HEK293T (cell line): Measurements from ENCODE around the gene HOXC4.

Source experiments
- CTCF ChIA-PET: fragments of 350-600 bp; formaldehyde crosslinking; extraction: SDS; loops from one replicate; lab custom pipeline; 2021; ENCODE audit warnings: antibody characterized with exemption, inconsistent platforms; lab: Yijun Ruan, JAX
- POLR2A ChIA-PET: fragments of 350-600 bp; formaldehyde crosslinking; extraction: SDS; loops from one replicate; lab custom pipeline; 2020; ENCODE audit warnings: antibody characterized with exemption, inconsistent platforms; lab: Yijun Ruan, JAX
- DNase-seq: peaks from one replicate; pipeline ENCODE4 v3.0.0; 2012; ENCODE audit warnings: mixed read lengths; ENCODE audit errors: extremely low spot score
- ARNT ChIP-seq: fragments of 450-650 bp; IDR thresholded peaks from 2 replicates; pipeline ENCODE4 v1.6.1; 2017; ENCODE audit warnings: mild to moderate bottlenecking
- BHLHE40 ChIP-seq: fragments of 450-650 bp; IDR thresholded peaks from 2 replicates; pipeline ENCODE4 v1.6.1; 2016; ENCODE audit warnings: mild to moderate bottlenecking, moderate library complexity, borderline replicate concordance
- CTBP1 ChIP-seq: fragments of 450-650 bp; IDR thresholded peaks from 2 replicates; pipeline ENCODE4 v1.6.1; 2016; ENCODE audit warnings: borderline replicate concordance
- ELF4 ChIP-seq: fragments of 450-650 bp; IDR thresholded peaks from 2 replicates; pipeline ENCODE4 v1.6.1; 2017; ENCODE audit warnings: antibody characterized with exemption
- FOXA1 ChIP-seq: fragments of 450-650 bp; IDR thresholded peaks from 2 replicates; pipeline ENCODE4 v1.6.1; 2016; ENCODE audit warnings: mild to moderate bottlenecking
- FOXK2 ChIP-seq: fragments of 450-650 bp; IDR thresholded peaks from 2 replicates; pipeline ENCODE4 v1.6.1; 2016; ENCODE audit warnings: mild to moderate bottlenecking
- FOXM1 ChIP-seq: fragments of 450-650 bp; IDR thresholded peaks from 2 replicates; pipeline ENCODE4 v1.6.1; 2017; ENCODE audit warnings: mild to moderate bottlenecking, borderline replicate concordance
- HDGF ChIP-seq: fragments of 450-650 bp; IDR thresholded peaks from 2 replicates; pipeline ENCODE4 v1.6.1; 2017; ENCODE audit warnings: antibody characterized with exemption, borderline replicate concordance
- L3MBTL2 ChIP-seq: fragments of 450-650 bp; conservative IDR thresholded peaks from 2 replicates; pipeline ENCODE4 v1.6.1; 2016; ENCODE audit warnings: mild to moderate bottlenecking
- LEF1 ChIP-seq: fragments of 450-650 bp; IDR thresholded peaks from 2 replicates; pipeline ENCODE4 v1.6.1; 2017; ENCODE audit warnings: mild to moderate bottlenecking, borderline replicate concordance
- NFRKB ChIP-seq: fragments of 450-650 bp; IDR thresholded peaks from 2 replicates; pipeline ENCODE4 v1.6.1; 2016; ENCODE audit warnings: mild to moderate bottlenecking, moderate library complexity
- PKNOX1 ChIP-seq: fragments of 450-650 bp; IDR thresholded peaks from 2 replicates; pipeline ENCODE4 v1.6.1; 2016
- SP1 ChIP-seq: fragments of 450-650 bp; IDR thresholded peaks from 2 replicates; pipeline ENCODE4 v1.6.1; 2017
- SUZ12 ChIP-seq: fragments of 450-650 bp; IDR thresholded peaks from 2 replicates; pipeline ENCODE4 v1.6.1; 2016; ENCODE audit warnings: mild to moderate bottlenecking
- TARDBP ChIP-seq: fragments of 450-650 bp; IDR thresholded peaks from 2 replicates; pipeline ENCODE4 v1.6.1; 2016
- ZNF384 ChIP-seq: fragments of 450-650 bp; IDR thresholded peaks from 2 replicates; pipeline ENCODE4 v1.6.1; 2016

Gene HOXC4

GRCh38 chr12:54053003-54053750 is 458 bp upstream of the HOXC4 start:
- TF ChIP-seq FOXM1, result no peak
- no peak for TF ChIP-seq NFRKB
- TF ChIP-seq PKNOX1, result no peak
- no peak for TF ChIP-seq L3MBTL2
- no peak for TF ChIP-seq FOXK2
- TF ChIP-seq ZNF384, result no peak
- TF ChIP-seq ARNT, result no peak
- TF ChIP-seq SP1, result no peak
- TF ChIP-seq FOXA1, result no peak
- no peak for TF ChIP-seq ELF4
- no peak for TF ChIP-seq BHLHE40
- TF ChIP-seq HDGF, result no peak
- TF ChIP-seq LEF1, result no peak
- no peak for DNase-seq
- CTCF ChIA-PET, result interaction anchor here (0.7 to 2.4 kb wide), 12 partner anchors 12 to 148 kb away, joined by 3 to 13 read pairs (median 5); partner anchors contain the start of genes HOXC10, HOXC5 and SMUG1
- POLR2A ChIA-PET, result interaction anchor here (1.0 to 5.6 kb wide), 16 partner anchors 13 to 143 kb away, joined by 3 to 117 read pairs (median 4); partner anchors contain the start of gene HOXC5

- no peak for TF ChIP-seq PKNOX1
- no peak for TF ChIP-seq ARNT
- TF ChIP-seq CTBP1, result no peak
- TF ChIP-seq L3MBTL2, result no peak; the same call in 1 of the 2 replicates
- POLR2A ChIA-PET, result interaction anchor here (1.1 to 5.6 kb wide), 7 partner anchors 11 to 72 kb away, joined by 3 to 117 read pairs (median 5); partner anchors contain the start of gene HOXC8
- CTCF ChIA-PET, result interaction anchor here (1.7 to 2.3 kb wide), 2 partner anchors 49 to 84 kb away, joined by 5 to 8 read pairs; no protein-coding TSS in a partner anchor
- no peak for DNase-seq
Measured at GRCh38 chr12:54054742-54055194, 1.1 kb downstream of the HOXC4 start.

GRCh38 chr12:54055552-54055951 is 1.9 kb downstream of the HOXC4 start:
- TF ChIP-seq SP1 (no peak), ARNT (no peak), CTBP1 (no peak), ELF4 (no peak), FOXK2 (no peak), L3MBTL2 (no peak)
- POLR2A ChIA-PET, result interaction anchor here (1.3 to 1.7 kb wide), 2 partner anchors 17 to 38 kb away, joined by 5 to 8 read pairs; no protein-coding TSS in a partner anchor
- DNase-seq, result no peak
- CTCF ChIA-PET, result interaction anchor here (0.6 kb wide), 1 partner anchor 46 kb away, joined by 3 read pairs; the partner anchor contains the start of gene HOXC8

- TF ChIP-seq L3MBTL2 (no peak), FOXM1 (no peak), ELF4 (no peak), BHLHE40 (no peak), SUZ12 (no peak), TARDBP (no peak), NFRKB (no peak), ZNF384 (no peak), SP1 (no peak), CTBP1 (no peak), FOXA1 (no peak), ARNT (no peak), HDGF (no peak), LEF1 (no peak), FOXK2 (no peak)
- POLR2A ChIA-PET, result interaction anchor here (1.3 to 1.7 kb wide), 2 partner anchors 18 to 39 kb away, joined by 5 to 8 read pairs; no protein-coding TSS in a partner anchor
- CTCF ChIA-PET, result interaction anchor here (0.6 kb wide), 1 partner anchor 47 kb away, joined by 3 read pairs; the partner anchor contains the start of gene HOXC8
- DNase-seq, result no peak
Measured at GRCh38 chr12:54056110-54056509, 2.5 kb downstream of the HOXC4 start.

- ChIA-PET POLR2A (interaction anchor here (1.2 to 2.9 kb wide), 2 partner anchors 15 to 20 kb away, joined by 4 to 15 read pairs; no protein-coding TSS in a partner anchor), CTCF (interaction anchor here (1.1 to 1.7 kb wide), 3 partner anchors 13 to 143 kb away, joined by 3 to 12 read pairs (median 5); no protein-coding TSS in a partner anchor)
- no peak for TF ChIP-seq FOXM1
- TF ChIP-seq CTBP1, result no peak
- TF ChIP-seq FOXA1, result no peak
- TF ChIP-seq SUZ12, result no peak
- no peak for TF ChIP-seq HDGF
- no peak for TF ChIP-seq SP1
- TF ChIP-seq NFRKB, result no peak
- no peak for TF ChIP-seq FOXK2
- no peak for TF ChIP-seq PKNOX1
- TF ChIP-seq ZNF384, result no peak
- TF ChIP-seq L3MBTL2, result no peak
- TF ChIP-seq TARDBP, result no peak
- TF ChIP-seq ELF4, result no peak
- no peak for TF ChIP-seq BHLHE40
- no peak for DNase-seq
Measured at GRCh38 chr12:54058128-54058768, 4.6 kb downstream of the HOXC4 start.
